SW 1271 (cell line): Measurements from ENCODE around the gene APOL6.
"Not testable (repeated sequence)": the region's sequence is repeated elsewhere in the genome, so short reads cannot be mapped to it uniquely, and the experiment has no call there.

Experiments
- DNase-seq, 2 experiments: peaks; one replicate each; lab custom pipeline; 2025; lab: John Stamatoyannopoulos, UW

Gene APOL6

GRCh38 chr22:35679492-35679891 lies 31.2 kb downstream of the APOL6 start:
- not testable (repeated sequence) for DNase-seq

- DNase-seq = no peak
These were observed 33.3 kb downstream of the APOL6 start for GRCh38 chr22:35681454-35682052.

GRCh38 chr22:35683560-35683959 lies 35.3 kb downstream of the APOL6 start:
- DNase-seq = no peak

GRCh38 chr22:35684270-35684700 lies 36.0 kb downstream of the APOL6 start:
- DNase-seq = no peak

GRCh38 chr22:35684732-35685131 lies 36.5 kb downstream of the APOL6 start:
- no peak for DNase-seq

- DNase-seq = no peak
These were observed 37.5 kb downstream of the APOL6 start for GRCh38 chr22:35685731-35686130.

- no peak for DNase-seq
These were observed 38.1 kb downstream of the APOL6 start for GRCh38 chr22:35686298-35686697.

GRCh38 chr22:35687461-35687860 lies 39.2 kb downstream of the APOL6 start:
- DNase-seq = no peak

GRCh38 chr22:35688913-35689675 lies 40.8 kb downstream of the APOL6 start:
- no peak for DNase-seq

- no peak for DNase-seq
These were observed 41.8 kb downstream of the APOL6 start for GRCh38 chr22:35690001-35690400.

GRCh38 chr22:35695202-35695601 lies 47.0 kb downstream of the APOL6 start:
- no peak for DNase-seq

- no peak for DNase-seq
These were observed 48.9 kb downstream of the APOL6 start for GRCh38 chr22:35697142-35697541.

- DNase-seq = not testable (repeated sequence)
These were observed 51.6 kb downstream of the APOL6 start for GRCh38 chr22:35699852-35700251.

- no peak for DNase-seq
These were observed 55.8 kb downstream of the APOL6 start for GRCh38 chr22:35703861-35704584.

- DNase-seq = no peak
These were observed 56.9 kb downstream of the APOL6 start for GRCh38 chr22:35705141-35705540.

GRCh38 chr22:35708453-35708852 lies 60.2 kb downstream of the APOL6 start:
- DNase-seq = no peak

GRCh38 chr22:35708917-35709316 lies 60.7 kb downstream of the APOL6 start:
- no peak for DNase-seq

- DNase-seq = no peak
These were observed 63.1 kb downstream of the APOL6 start for GRCh38 chr22:35711336-35711735.

GRCh38 chr22:35712672-35713071 lies 64.4 kb downstream of the APOL6 start:
- peak in 1 of 2 experiments; percentile 4 for DNase-seq

GRCh38 chr22:35717572-35717971 lies 69.3 kb downstream of the APOL6 start, which contains the start of gene APOL5:
TSS of gene APOL5 (plus strand) at chr22:35717872. CDS start at chr22:35717872, 0 bp downstream.
- no peak for DNase-seq
